Natural killer cell (primary cell): ENCODE results near the gene NTM. TPM values are rescaled to one million over a fixed set of nuclear protein-coding genes. Genes with fewer than 3 reads are reported as not detected.

Source experiments
- ATAC-seq, 3 donors: fragments of 150-1000 bp in 2 of 3; fragments of 200-7000 bp in 1 of 3; cut with Tn5 transposase; 1 replicate in 1 of 3; 2 replicates in 2 of 3; pipeline ENCODE4 v1.10.0; 2021; ENCODE audit warnings: mild to moderate bottlenecking in 2 of 3, moderate library complexity in 2 of 3
- DNase-seq, 2 donors: peaks; one replicate each; pipeline versions ENCODE4 v3.0.0 to v3.0.0-alpha.2; 2013 to 2021; ENCODE audit warnings: mixed read lengths in 1 of 2
- H3K27ac ChIP-seq: one replicate; pipeline ENCODE4 v1.5.1; 2013; ENCODE audit warnings: mild to moderate bottlenecking, low read length
- H3K27me3 ChIP-seq: one replicate; pipeline ENCODE4 v1.6.1; 2013; ENCODE audit warnings: low read length; ENCODE audit not compliant: control insufficient read depth, insufficient read depth
- H3K36me3 ChIP-seq: one replicate; pipeline ENCODE4 v1.6.1; 2013; ENCODE audit warnings: low read length; ENCODE audit not compliant: control insufficient read depth, insufficient read depth
- H3K4me1 ChIP-seq: one replicate; pipeline ENCODE4 v1.6.1; 2013; ENCODE audit warnings: low read length; ENCODE audit not compliant: control insufficient read depth, insufficient read depth
- H3K4me3 ChIP-seq: one replicate; pipeline ENCODE4 v1.5.1; 2013; ENCODE audit warnings: low read length
- H3K9me3 ChIP-seq: one replicate; pipeline ENCODE4 v1.6.1; 2013; ENCODE audit warnings: low read length; ENCODE audit not compliant: control insufficient read depth, insufficient read depth
- H3K27ac Mint-ChIP-seq, 2 donors: one replicate each; pipeline ENCODE4 v1.8.0; 2022; ENCODE audit warnings: mild to moderate bottlenecking in 2 of 2, mixed read lengths in 2 of 2, moderate library complexity in 1 of 2
- H3K27me3 Mint-ChIP-seq, 2 donors: one replicate each; pipeline ENCODE4 v1.8.0; 2022; ENCODE audit warnings: low read depth in 2 of 2, mixed read lengths in 2 of 2
- H3K36me3 Mint-ChIP-seq: one replicate; pipeline ENCODE4 v1.8.0; 2022; ENCODE audit warnings: mixed read lengths
- H3K4me1 Mint-ChIP-seq, 2 donors: one replicate each; pipeline ENCODE4 v1.8.0; 2022; ENCODE audit warnings: mixed read lengths in 2 of 2
- H3K4me3 Mint-ChIP-seq: one replicate; pipeline ENCODE4 v1.8.0; 2022; ENCODE audit warnings: mild to moderate bottlenecking, moderate library complexity, mixed read lengths
- H3K9me3 Mint-ChIP-seq, 2 donors: one replicate each; pipeline ENCODE4 v1.8.0; 2022; ENCODE audit warnings: mixed read lengths in 2 of 2
- WGBS: methylation state at CpG from one replicate; pipeline ENCODE4 v1.1.7; 2013; ENCODE audit warnings: missing lambda C conversion rate; ENCODE audit not compliant: insufficient coverage; 5-methylcytosine and 5-hydroxymethylcytosine counted together
- intact Hi-C: fragments of 100-400 bp; cut with micrococcal nuclease; formaldehyde crosslinking; loops from one replicate; pipeline ENCODE4 v1.14.2; 2022
- total RNA-seq, 4 donors: library from RNA; stranded (reverse); fragments of 120-200 nt in 1 of 4; gene quantifications; one replicate each; pipeline versions ENCODE4 v1.2.3 to v1.2.4, GENCODE V29; 2013 to 2022
- TF ChIP-seq, protein P1 (sequence below): fragments of 200-600 bp; IDR thresholded peaks from one replicate; pipeline ENCODE4 v1.8.0; 2022; ENCODE audit warnings: antibody characterized with exemption

The NTM gene
- total RNA-seq, 3 donors from 2014 or later (not counting 1 experiment from before 2014, with no cell fraction given) = not detected

DNA sequence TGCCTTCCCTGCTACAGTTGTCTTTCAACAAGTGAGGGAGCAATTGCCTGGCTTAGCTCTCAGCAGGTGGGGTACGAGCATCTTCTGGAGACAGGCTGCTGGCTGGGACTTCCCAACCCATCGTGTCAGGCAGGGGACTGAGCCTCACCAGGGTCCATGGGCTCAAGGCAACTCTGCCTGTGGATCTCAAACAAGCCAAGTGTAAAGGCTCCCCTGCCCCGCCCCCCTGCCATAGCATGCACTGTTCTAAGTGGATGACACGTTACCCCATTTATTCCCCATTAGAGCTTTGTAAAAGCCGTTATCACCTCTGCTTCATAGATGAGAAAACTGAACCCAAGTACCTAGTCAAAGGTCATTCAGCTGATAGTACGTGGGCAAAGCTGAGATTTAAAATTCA lies 222.9 kb downstream of the NTM start:
- intact Hi-C loops = no loop called here
- Mint-ChIP-seq H3K4me3 (no peak overlapping the region), H3K9me3 (peaks cover 0 to 2% of the 10 kb centered on the region in 2 donors), H3K36me3 (no peaks in the 10 kb centered on the region), H3K4me1 (no peaks in the 10 kb centered on the region), H3K27me3 (peaks cover 0 to 18% of the 10 kb centered on the region in 2 donors), H3K27ac (no peak overlapping the region)
- H3K27me3 ChIP-seq = no peaks in the 10 kb centered on the region
- H3K9me3 ChIP-seq = no peaks in the 10 kb centered on the region
- 55% methylated on average over 6 of the region's 6 CpGs for WGBS
- no peak for ATAC-seq
- TF ChIP-seq, protein P1, sequence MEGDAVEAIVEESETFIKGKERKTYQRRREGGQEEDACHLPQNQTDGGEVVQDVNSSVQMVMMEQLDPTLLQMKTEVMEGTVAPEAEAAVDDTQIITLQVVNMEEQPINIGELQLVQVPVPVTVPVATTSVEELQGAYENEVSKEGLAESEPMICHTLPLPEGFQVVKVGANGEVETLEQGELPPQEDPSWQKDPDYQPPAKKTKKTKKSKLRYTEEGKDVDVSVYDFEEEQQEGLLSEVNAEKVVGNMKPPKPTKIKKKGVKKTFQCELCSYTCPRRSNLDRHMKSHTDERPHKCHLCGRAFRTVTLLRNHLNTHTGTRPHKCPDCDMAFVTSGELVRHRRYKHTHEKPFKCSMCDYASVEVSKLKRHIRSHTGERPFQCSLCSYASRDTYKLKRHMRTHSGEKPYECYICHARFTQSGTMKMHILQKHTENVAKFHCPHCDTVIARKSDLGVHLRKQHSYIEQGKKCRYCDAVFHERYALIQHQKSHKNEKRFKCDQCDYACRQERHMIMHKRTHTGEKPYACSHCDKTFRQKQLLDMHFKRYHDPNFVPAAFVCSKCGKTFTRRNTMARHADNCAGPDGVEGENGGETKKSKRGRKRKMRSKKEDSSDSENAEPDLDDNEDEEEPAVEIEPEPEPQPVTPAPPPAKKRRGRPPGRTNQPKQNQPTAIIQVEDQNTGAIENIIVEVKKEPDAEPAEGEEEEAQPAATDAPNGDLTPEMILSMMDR = no peak
- no peaks in the 10 kb centered on the region for H3K4me1 ChIP-seq
- no peak overlapping the region for H3K4me3 ChIP-seq
- DNase-seq = no peak
- no peak overlapping the region for H3K27ac ChIP-seq
- no peaks in the 10 kb centered on the region for H3K36me3 ChIP-seq

DNA sequence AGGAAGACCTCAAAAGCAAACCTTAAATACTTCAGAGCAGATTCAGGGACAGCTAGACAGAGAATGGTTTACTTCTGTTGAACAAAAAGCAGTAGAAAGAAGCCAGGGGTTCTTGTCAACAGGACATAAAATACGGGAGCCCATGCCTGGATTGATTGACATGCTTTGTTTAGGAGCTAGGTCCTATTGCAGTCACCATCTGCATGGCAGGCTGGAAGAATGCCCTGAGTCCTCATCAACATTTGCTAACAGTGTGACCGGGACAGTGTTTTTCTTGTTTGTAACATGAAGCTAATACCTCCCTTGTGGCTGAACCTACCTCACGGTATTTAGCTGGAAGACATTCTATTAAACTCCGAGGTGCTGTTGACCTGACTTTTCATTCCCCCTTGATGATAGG lies 225.4 kb downstream of the NTM start:
- Mint-ChIP-seq H3K9me3 (no peaks in the 10 kb centered on the region), H3K4me1 (no peaks in the 10 kb centered on the region), H3K27me3 (peaks cover 0 to 18% of the 10 kb centered on the region in 2 donors), H3K27ac (no peak overlapping the region), H3K36me3 (no peaks in the 10 kb centered on the region), H3K4me3 (no peak overlapping the region)
- WGBS = 72% methylated on average over 4 of the region's 4 CpGs
- H3K27me3 ChIP-seq = no peaks in the 10 kb centered on the region
- no peak overlapping the region for H3K27ac ChIP-seq
- intact Hi-C loops = no loop called here
- H3K36me3 ChIP-seq = no peaks in the 10 kb centered on the region
- H3K4me1 ChIP-seq = no peaks in the 10 kb centered on the region
- no peaks in the 10 kb centered on the region for H3K9me3 ChIP-seq
- DNase-seq = no peak
- ATAC-seq = no peak
- TF ChIP-seq, protein P1 = no peak
- H3K4me3 ChIP-seq = no peak overlapping the region

DNA sequence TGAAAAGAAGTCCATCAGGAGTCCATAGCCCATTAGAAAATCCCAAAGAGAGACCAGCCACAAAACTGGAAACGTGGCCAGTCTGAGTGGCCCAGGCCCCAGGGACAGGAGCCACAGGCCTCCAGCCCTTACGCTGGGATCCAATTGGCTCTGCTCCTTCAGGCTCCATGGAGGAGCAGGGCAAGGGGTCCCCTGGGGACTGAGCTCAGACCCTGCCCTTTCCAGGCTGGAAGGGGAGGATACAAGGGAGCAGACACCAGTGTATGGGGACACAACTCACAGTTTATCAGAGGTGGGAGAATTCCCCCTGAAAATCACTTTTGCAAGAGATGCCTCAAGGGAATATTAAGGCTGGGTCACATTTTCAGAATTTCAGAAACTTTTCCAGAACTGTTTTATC lies 227.5 kb downstream of the NTM start:
- TF ChIP-seq, protein P1 = no peak
- H3K27me3 ChIP-seq = no peaks in the 10 kb centered on the region
- no peak for DNase-seq
- H3K4me1 ChIP-seq = no peaks in the 10 kb centered on the region
- H3K4me3 ChIP-seq = no peak overlapping the region
- ATAC-seq = no peak
- H3K36me3 ChIP-seq = no peaks in the 10 kb centered on the region
- no peaks in the 10 kb centered on the region for H3K9me3 Mint-ChIP-seq
- H3K4me3 Mint-ChIP-seq = no peak overlapping the region
- no peaks in the 10 kb centered on the region for H3K4me1 Mint-ChIP-seq
- intact Hi-C loops = no loop called here
- no peaks in the 10 kb centered on the region for H3K9me3 ChIP-seq
- no peak overlapping the region for H3K27ac Mint-ChIP-seq
- H3K27me3 Mint-ChIP-seq = peaks cover 0 to 18% of the 10 kb centered on the region in 2 donors
- H3K36me3 Mint-ChIP-seq = no peaks in the 10 kb centered on the region
- no peak overlapping the region for H3K27ac ChIP-seq
- 48% methylated on average over 2 of the region's 2 CpGs for WGBS

DNA sequence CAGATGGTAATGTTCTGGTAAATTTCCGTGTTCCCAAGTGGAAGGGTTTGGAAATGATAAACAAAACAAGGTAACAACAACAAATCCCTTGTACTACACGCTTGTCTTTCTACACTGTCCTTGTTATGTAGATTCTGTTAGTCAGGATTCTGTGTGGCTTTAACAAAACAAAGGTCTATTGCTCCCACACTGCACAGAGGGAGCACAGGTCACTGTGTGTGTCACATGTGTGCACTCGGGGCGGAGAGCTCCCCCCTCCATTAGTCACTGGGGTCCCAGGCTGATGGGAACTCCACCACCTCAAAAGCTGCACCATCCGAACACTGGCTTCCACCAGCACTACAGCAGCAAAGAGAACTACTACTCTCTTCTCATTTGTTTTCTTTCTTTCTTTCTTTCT lies 227.9 kb downstream of the NTM start:
- Mint-ChIP-seq H3K27me3 (peaks cover 0 to 18% of the 10 kb centered on the region in 2 donors), H3K27ac (no peak overlapping the region), H3K9me3 (no peaks in the 10 kb centered on the region), H3K36me3 (no peaks in the 10 kb centered on the region), H3K4me1 (no peaks in the 10 kb centered on the region), H3K4me3 (no peak overlapping the region)
- H3K4me3 ChIP-seq = no peak overlapping the region
- DNase-seq (no peak), ATAC-seq (no peak)
- no peak overlapping the region for H3K27ac ChIP-seq
- H3K4me1 ChIP-seq = no peaks in the 10 kb centered on the region
- TF ChIP-seq, protein P1 = no peak
- 75% methylated on average over 3 of the region's 5 CpGs for WGBS
- H3K27me3 ChIP-seq = no peaks in the 10 kb centered on the region
- no peaks in the 10 kb centered on the region for H3K9me3 ChIP-seq
- intact Hi-C loops = no loop called here
- H3K36me3 ChIP-seq = no peaks in the 10 kb centered on the region
